ENCODE results near the gene SIK3.

SIK3 gene

GRCh38 chr11:117091753-117092477, 6.3 kb downstream of the SIK3 start:
- no peak overlapping the region for H3K4me3 ChIP-seq (ENCODE audit: low read depth, low read length)
- no peak for TF ChIP-seq CTCF (IDR thresholded peaks at IDR 0.05; ENCODE audit: low read depth, low read length)

GRCh38 chr11:117090111-117090706, 8.0 kb downstream of the SIK3 start:
- no peak for TF ChIP-seq CTCF (IDR thresholded peaks at IDR 0.05; ENCODE audit: low read depth, low read length)
- no peak overlapping the region for H3K4me3 ChIP-seq (ENCODE audit: low read depth, low read length)

GRCh38 chr11:117089685-117090084, 8.5 kb downstream of the SIK3 start:
- H3K4me3 ChIP-seq (ENCODE audit: low read depth, low read length) = no peak overlapping the region
- no peak for TF ChIP-seq CTCF (IDR thresholded peaks at IDR 0.05; ENCODE audit: low read depth, low read length)

- no peak for TF ChIP-seq CTCF (IDR thresholded peaks at IDR 0.05; ENCODE audit: low read depth, low read length)
- no peak overlapping the region for H3K4me3 ChIP-seq (ENCODE audit: low read depth, low read length)
Observed at GRCh38 chr11:117087446-117087845, 10.8 kb downstream of the SIK3 start.

- H3K4me3 ChIP-seq (ENCODE audit: low read depth, low read length) = no peak overlapping the region
- no peak for TF ChIP-seq CTCF (IDR thresholded peaks at IDR 0.05; ENCODE audit: low read depth, low read length)
Observed at GRCh38 chr11:117084992-117085391, 13.2 kb downstream of the SIK3 start.

GRCh38 chr11:117083011-117083935, 15.0 kb downstream of the SIK3 start:
- no peak overlapping the region for H3K4me3 ChIP-seq (ENCODE audit: low read depth, low read length)
- no peak for TF ChIP-seq CTCF (IDR thresholded peaks at IDR 0.05; ENCODE audit: low read depth, low read length)

Measured in WI38 (cell line).